Kidney (tissue), 14 donors: Measurements from ENCODE around the gene EGFLAM. TPM values are rescaled to one million over a fixed set of nuclear protein-coding genes. Genes with fewer than 3 reads are reported as not detected.

Experiments
- DNase-seq, 5 donors: peaks; one replicate each; pipeline ENCODE4 v3.0.0-alpha.2; 2013 to 2020
- FAIRE-seq: peaks from 2 replicates; lab custom pipeline; 2012; peaks lifted over from hg19 to GRCh38; lab: Jason Lieb, UNC
- H3K27ac ChIP-seq, 2 donors: one replicate each; pipeline ENCODE4 v1.7.0; 2013; ENCODE audit warnings: low read depth in 2 of 2, low read length in 2 of 2, inconsistent platforms in 1 of 2
- H3K27me3 ChIP-seq: one replicate; pipeline ENCODE4 v1.7.1; 2013; ENCODE audit warnings: low read length, inconsistent platforms; ENCODE audit not compliant: control insufficient read depth, insufficient read depth
- H3K36me3 ChIP-seq, 3 donors: one replicate each; pipeline versions ENCODE4 v1.7.0 to v1.7.1; 2013; ENCODE audit warnings: low read length in 3 of 3, control low read depth in 1 of 3, inconsistent platforms in 1 of 3; ENCODE audit not compliant: insufficient read depth in 3 of 3, control insufficient read depth in 2 of 3
- H3K4me1 ChIP-seq, 3 donors: one replicate each; pipeline versions ENCODE4 v1.7.0 to v1.7.1; 2013; ENCODE audit warnings: low read length in 3 of 3, inconsistent platforms in 1 of 3, low read depth in 1 of 3; ENCODE audit not compliant: control insufficient read depth in 2 of 3, insufficient read depth in 2 of 3
- H3K4me3 ChIP-seq, 3 donors: one replicate each; pipeline versions ENCODE4 v1.7.0 to v1.8.1; 2013; ENCODE audit warnings: low read length in 3 of 3, control low read depth in 1 of 3, inconsistent platforms in 1 of 3
- H3K9ac ChIP-seq, 3 donors: one replicate each; pipeline versions ENCODE4 v1.7.0 to v1.7.1; 2013; ENCODE audit warnings: low read length in 3 of 3, control low read depth in 1 of 3, inconsistent platforms in 1 of 3
- H3K9me3 ChIP-seq, 3 donors: one replicate each; pipeline versions ENCODE4 v1.7.0 to v1.7.1; 2013; ENCODE audit warnings: low read length in 3 of 3, control low read depth in 1 of 3, inconsistent platforms in 1 of 3; ENCODE audit not compliant: control insufficient read depth in 2 of 3, insufficient read depth in 1 of 3
- intact Hi-C: fragments of 100-400 bp; cut with DNase I; formaldehyde crosslinking; loops from one replicate; pipeline ENCODE4 v1.11.1; 2022
- polyA plus RNA-seq: library from polyadenylated mRNA; stranded (reverse); fragments of 350-450 nt; fragmentation: Illumina TruSeq; extraction: RNeasy Lipid Tissue Mini Kit (QIAGEN cat#74804); gene quantifications from one replicate; pipeline ENCODE4 v1.2.3, GENCODE V29; 2014; ENCODE audit warnings: low read depth, low replicate concordance; ENCODE audit not compliant: insufficient read depth
- total RNA-seq: library from RNA; stranded (reverse); fragmentation: NEBNext Ultra II Directional; extraction: Animal tissue kit (Norgen Biotek cat#: 25700); gene quantifications from one replicate; pipeline ENCODE4 v1.2.1, GENCODE V29; 2021
- TF ChIP-seq, protein P1 (sequence below): IDR thresholded peaks from 3 replicates; pipeline ENCODE4 v1.5.1; 2012; ENCODE audit warnings: mild to moderate bottlenecking, moderate library complexity, borderline replicate concordance; ENCODE audit not compliant: insufficient read depth; ENCODE audit errors: extremely low read depth
- donor health status: control.
- donor health status: control.
- donor health status: control.
- donor health status: control.
- donor health status: control.
- donor health status: DM: yes; HTN: yes; CAD: no.
- donor health status: Normal renal cell carcinoma (clear cell type).

The EGFLAM gene
- total and polyA plus RNA-seq, 2 donors from 2014 or later, result 5.1 to 5.9 TPM

- Histone ChIP-seq H3K9ac (no peak overlapping the region), H3K4me1 (peaks cover 5 to 20% (median 19%) of the 10 kb centered on the region in 3 donors), H3K36me3 (no peaks in the 10 kb centered on the region), H3K27ac (no peak overlapping the region), H3K9me3 (no peaks in the 10 kb centered on the region), H3K4me3 (no peak overlapping the region), H3K27me3 (no peaks in the 10 kb centered on the region)
- intact Hi-C loops, result no loop called here
- DNase-seq, result no peak
- FAIRE-seq, result no peak
- TF ChIP-seq, protein P1, sequence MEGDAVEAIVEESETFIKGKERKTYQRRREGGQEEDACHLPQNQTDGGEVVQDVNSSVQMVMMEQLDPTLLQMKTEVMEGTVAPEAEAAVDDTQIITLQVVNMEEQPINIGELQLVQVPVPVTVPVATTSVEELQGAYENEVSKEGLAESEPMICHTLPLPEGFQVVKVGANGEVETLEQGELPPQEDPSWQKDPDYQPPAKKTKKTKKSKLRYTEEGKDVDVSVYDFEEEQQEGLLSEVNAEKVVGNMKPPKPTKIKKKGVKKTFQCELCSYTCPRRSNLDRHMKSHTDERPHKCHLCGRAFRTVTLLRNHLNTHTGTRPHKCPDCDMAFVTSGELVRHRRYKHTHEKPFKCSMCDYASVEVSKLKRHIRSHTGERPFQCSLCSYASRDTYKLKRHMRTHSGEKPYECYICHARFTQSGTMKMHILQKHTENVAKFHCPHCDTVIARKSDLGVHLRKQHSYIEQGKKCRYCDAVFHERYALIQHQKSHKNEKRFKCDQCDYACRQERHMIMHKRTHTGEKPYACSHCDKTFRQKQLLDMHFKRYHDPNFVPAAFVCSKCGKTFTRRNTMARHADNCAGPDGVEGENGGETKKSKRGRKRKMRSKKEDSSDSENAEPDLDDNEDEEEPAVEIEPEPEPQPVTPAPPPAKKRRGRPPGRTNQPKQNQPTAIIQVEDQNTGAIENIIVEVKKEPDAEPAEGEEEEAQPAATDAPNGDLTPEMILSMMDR, result no peak
Measured at GRCh38 chr5:38471709-38472108, 213.3 kb downstream of the EGFLAM start.

- Histone ChIP-seq H3K4me3 (no peak overlapping the region), H3K4me1 (peaks cover 5 to 13% (median 11%) of the 10 kb centered on the region in 3 donors), H3K36me3 (no peaks in the 10 kb centered on the region), H3K27ac (no peak overlapping the region), H3K9me3 (no peaks in the 10 kb centered on the region), H3K9ac (no peak overlapping the region), H3K27me3 (no peaks in the 10 kb centered on the region)
- DNase-seq, result no peak
- no peak for FAIRE-seq
- intact Hi-C loops, result no loop called here
- TF ChIP-seq, protein P1, result no peak
Measured at GRCh38 chr5:38472541-38472940, 214.2 kb downstream of the EGFLAM start.

- DNase-seq (no peak), FAIRE-seq (no peak)
- no peak overlapping the region for H3K9ac ChIP-seq
- H3K9me3 ChIP-seq, result no peaks in the 10 kb centered on the region
- no peak overlapping the region for H3K27ac ChIP-seq
- no peaks in the 10 kb centered on the region for H3K36me3 ChIP-seq
- TF ChIP-seq, protein P1, result no peak
- H3K4me3 ChIP-seq, result no peak overlapping the region
- H3K4me1 ChIP-seq, result peaks cover 5 to 8% (median 6%) of the 10 kb centered on the region in 3 donors
- H3K27me3 ChIP-seq, result no peaks in the 10 kb centered on the region
- intact Hi-C loops, result no loop called here
Measured at GRCh38 chr5:38473008-38473407, 214.6 kb downstream of the EGFLAM start.

DNA sequence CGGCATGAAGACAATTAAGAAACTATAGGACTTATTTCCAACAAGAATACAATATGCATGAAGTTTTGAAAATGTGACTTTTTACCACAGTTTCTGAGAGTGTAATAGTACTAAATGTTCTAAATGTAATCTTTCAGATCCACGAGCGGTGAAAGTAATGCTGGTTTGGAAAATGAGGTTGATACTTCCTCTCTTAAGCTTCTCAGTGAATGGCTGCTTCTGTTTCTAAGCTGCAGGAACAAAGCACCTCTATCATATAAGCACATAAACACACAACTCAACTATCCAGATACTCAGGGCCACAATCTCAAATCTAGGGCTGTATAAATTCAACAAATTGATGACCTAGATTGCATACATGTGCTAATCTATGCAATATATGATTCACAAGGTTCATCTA, 219.8 kb downstream of the EGFLAM start:
- TF ChIP-seq, protein P1, result no peak
- H3K27me3 ChIP-seq, result no peaks in the 10 kb centered on the region
- FAIRE-seq, result no peak
- no peaks in the 10 kb centered on the region for H3K9me3 ChIP-seq
- no peak overlapping the region for H3K27ac ChIP-seq
- DNase-seq, result no peak
- H3K4me1 ChIP-seq, result no peaks in the 10 kb centered on the region
- peaks cover 3 to 10% (median 8%) of the 10 kb centered on the region in 3 donors for H3K36me3 ChIP-seq
- no peak overlapping the region for H3K9ac ChIP-seq
- intact Hi-C loops, result no loop called here
- no peak overlapping the region for H3K4me3 ChIP-seq
